T-helper 1 cell (primary cell): ENCODE data around the gene CEP192.
"Not testable (repeated sequence)": the region's sequence is repeated elsewhere in the genome, so short reads cannot be mapped to it uniquely, and the experiment has no call there.

Experiments used
- DNase-seq, 5 donors: peaks; one replicate each; pipeline ENCODE4 v3.0.0-alpha.2; 2012 to 2020

The CEP192 gene

GRCh38 chr18:12995424-12995823 lies 4.3 kb downstream of the CEP192 start:
- DNase-seq: no peak

- DNase-seq: no peak
Measured at GRCh38 chr18:12995952-12996477, 4.9 kb downstream of the CEP192 start.

- DNase-seq: no peak
Measured at GRCh38 chr18:12996661-12997292, 5.6 kb downstream of the CEP192 start.

GRCh38 chr18:12997330-12997729 lies 6.2 kb downstream of the CEP192 start:
- not testable (repeated sequence) for DNase-seq

- DNase-seq: peak in 1 of 5 donors; percentile 59
Measured at GRCh38 chr18:12998332-12999060, 7.3 kb downstream of the CEP192 start.

- peak in 1 of 5 donors; percentile 16 for DNase-seq
Measured at GRCh38 chr18:13003466-13003896, 12.3 kb downstream of the CEP192 start.

- no peak for DNase-seq
Measured at GRCh38 chr18:13004396-13004795, 13.2 kb downstream of the CEP192 start.

- no peak for DNase-seq
Measured at GRCh38 chr18:13005289-13005688, 14.1 kb downstream of the CEP192 start.

- no peak for DNase-seq
Measured at GRCh38 chr18:13006531-13007247, 15.5 kb downstream of the CEP192 start.

- DNase-seq: no peak
Measured at GRCh38 chr18:13007248-13007560, 16.0 kb downstream of the CEP192 start.

- no peak for DNase-seq
Measured at GRCh38 chr18:13011719-13012118, 20.6 kb downstream of the CEP192 start.

GRCh38 chr18:13014232-13014631 lies 23.1 kb downstream of the CEP192 start:
- DNase-seq: no peak

GRCh38 chr18:13014818-13015217 lies 23.7 kb downstream of the CEP192 start:
- no peak for DNase-seq

- DNase-seq: no peak
Measured at GRCh38 chr18:13017247-13017875, 26.2 kb downstream of the CEP192 start.

- DNase-seq: no peak
Measured at GRCh38 chr18:13018374-13018773, 27.2 kb downstream of the CEP192 start.

GRCh38 chr18:13019301-13019700 lies 28.1 kb downstream of the CEP192 start:
- peak in 1 of 5 donors; percentile 69 for DNase-seq

GRCh38 chr18:13022644-13023043 lies 31.5 kb downstream of the CEP192 start:
- no peak for DNase-seq

GRCh38 chr18:13025233-13025632 lies 34.1 kb downstream of the CEP192 start:
- DNase-seq: no peak

- no peak for DNase-seq
Measured at GRCh38 chr18:13026583-13027270, 35.6 kb downstream of the CEP192 start.

- DNase-seq: no peak
Measured at GRCh38 chr18:13028869-13029268, 37.7 kb downstream of the CEP192 start.

GRCh38 chr18:13032173-13032572 lies 41.0 kb downstream of the CEP192 start:
- peak in 1 of 5 donors; percentile 23 for DNase-seq

GRCh38 chr18:13035249-13035914 lies 44.2 kb downstream of the CEP192 start:
- DNase-seq: no peak
